ENCODE results near the gene MYL12B. TPM values are rescaled to one million over a fixed set of nuclear protein-coding genes. Genes with fewer than 3 reads are reported as not detected.
"Not testable (repeated sequence)": the region's sequence is repeated elsewhere in the genome, so short reads cannot be mapped to it uniquely, and the experiment has no call there.

MYL12B gene
- total RNA-seq, 1 donor from 2014 or later, result 330 TPM

DNA sequence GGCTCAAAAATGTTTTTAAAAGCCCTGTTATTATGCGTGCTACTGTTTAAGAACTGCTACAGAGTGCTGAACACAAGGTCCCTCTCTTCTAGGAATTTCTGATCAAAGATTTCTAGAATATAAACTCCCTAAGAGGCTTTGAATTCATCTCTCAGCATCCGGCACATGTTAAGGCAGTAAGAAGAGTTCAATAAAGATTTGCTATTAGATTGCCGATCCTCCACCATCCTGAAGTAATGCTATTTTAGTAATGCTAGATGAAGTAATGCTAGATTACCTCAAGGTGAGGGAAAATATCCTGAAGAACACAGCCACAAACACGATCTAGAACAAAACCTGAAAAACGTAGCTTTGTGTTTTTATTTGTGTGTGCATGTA, 949 bp upstream of the MYL12B start:
- no peak for DNase-seq (ENCODE audit: low read depth)

DNA sequence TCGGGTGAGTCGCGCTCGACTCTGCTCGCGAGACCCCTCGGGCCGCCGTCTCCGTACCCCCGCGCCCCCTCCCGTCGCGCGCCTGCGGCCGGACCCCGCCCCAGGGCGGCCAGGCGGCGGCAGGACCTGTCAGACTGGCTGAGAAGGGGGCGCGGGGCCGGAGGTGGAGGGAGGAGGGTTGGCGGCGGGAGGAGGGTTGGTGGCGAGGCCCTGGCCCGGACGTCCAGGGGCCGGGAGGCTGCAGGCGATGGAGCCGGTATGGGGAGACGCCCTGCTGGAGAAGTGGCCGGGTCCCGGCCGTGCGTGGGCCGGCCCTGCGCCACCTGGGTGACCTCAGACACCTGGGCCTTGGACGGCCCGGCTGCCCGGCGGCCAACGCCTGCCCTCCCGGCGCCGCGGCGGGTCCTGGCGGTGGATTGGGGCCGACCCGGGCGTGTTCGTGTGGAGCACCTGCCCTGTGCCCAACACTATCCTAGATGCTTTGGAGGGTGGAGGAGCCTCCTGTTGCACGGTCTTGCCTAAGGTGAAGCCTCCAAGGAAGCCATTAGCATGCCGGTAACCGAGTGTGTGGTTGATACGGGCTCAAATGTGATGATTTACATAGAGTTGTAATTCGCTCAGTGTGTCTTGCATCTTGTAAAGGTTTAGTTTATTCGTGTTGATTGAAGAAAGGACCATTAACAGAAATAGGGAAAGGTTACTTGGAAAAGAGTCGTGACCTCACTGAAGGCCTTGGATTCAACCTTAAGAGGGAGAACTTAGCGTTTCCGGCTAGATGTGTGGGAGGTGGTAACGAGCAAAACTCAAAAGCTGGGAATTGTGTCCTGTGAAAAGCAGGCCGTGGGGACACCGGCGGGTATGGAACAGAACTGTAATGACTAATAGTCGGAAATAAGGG, 550 bp downstream of the MYL12B start:
- DNase-seq (ENCODE audit: low read depth), result no peak

- DNase-seq (ENCODE audit: low read depth), result no peak
These were observed 1.3 kb downstream of the MYL12B start for GRCh38 chr18:3263132-3263700.

- DNase-seq (ENCODE audit: low read depth), result no peak
These were observed 2.4 kb downstream of the MYL12B start for GRCh38 chr18:3264362-3264761.

- no peak for DNase-seq (ENCODE audit: low read depth)
These were observed 3.7 kb downstream of the MYL12B start for GRCh38 chr18:3265564-3266033.

GRCh38 chr18:3266062-3266608, 4.2 kb downstream of the MYL12B start:
- no peak for DNase-seq (ENCODE audit: low read depth)

DNA sequence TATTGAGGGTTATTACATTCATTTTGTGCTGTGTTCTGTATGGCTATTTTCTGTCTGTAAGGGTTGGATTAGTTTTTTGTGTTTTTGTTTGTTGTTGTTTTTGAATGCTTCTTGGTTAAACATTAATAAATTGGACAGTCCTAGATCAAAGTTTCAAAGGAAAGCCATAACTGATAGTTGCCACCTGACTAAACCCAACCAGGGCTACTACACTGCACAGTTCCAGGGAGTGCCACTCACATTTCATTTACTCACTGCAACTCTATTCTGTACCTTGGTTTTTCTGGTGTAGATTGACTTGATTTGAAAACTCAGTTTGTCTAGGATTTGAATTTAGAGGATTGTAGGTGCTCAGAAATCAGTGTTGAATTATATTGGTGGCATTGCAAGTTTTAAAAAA, 6.4 kb downstream of the MYL12B start:
- no peak for DNase-seq (ENCODE audit: low read depth)

GRCh38 chr18:3269241-3269913, 7.4 kb downstream of the MYL12B start:
- DNase-seq (ENCODE audit: low read depth), result no peak

- no peak for DNase-seq (ENCODE audit: low read depth)
These were observed 8.0 kb downstream of the MYL12B start for GRCh38 chr18:3269914-3270299.

GRCh38 chr18:3273042-3273441, 11.1 kb downstream of the MYL12B start:
- no peak for DNase-seq (ENCODE audit: low read depth)

GRCh38 chr18:3277643-3278213, 15.8 kb downstream of the MYL12B start:
- DNase-seq (ENCODE audit: low read depth), result not testable (repeated sequence)

DNA sequence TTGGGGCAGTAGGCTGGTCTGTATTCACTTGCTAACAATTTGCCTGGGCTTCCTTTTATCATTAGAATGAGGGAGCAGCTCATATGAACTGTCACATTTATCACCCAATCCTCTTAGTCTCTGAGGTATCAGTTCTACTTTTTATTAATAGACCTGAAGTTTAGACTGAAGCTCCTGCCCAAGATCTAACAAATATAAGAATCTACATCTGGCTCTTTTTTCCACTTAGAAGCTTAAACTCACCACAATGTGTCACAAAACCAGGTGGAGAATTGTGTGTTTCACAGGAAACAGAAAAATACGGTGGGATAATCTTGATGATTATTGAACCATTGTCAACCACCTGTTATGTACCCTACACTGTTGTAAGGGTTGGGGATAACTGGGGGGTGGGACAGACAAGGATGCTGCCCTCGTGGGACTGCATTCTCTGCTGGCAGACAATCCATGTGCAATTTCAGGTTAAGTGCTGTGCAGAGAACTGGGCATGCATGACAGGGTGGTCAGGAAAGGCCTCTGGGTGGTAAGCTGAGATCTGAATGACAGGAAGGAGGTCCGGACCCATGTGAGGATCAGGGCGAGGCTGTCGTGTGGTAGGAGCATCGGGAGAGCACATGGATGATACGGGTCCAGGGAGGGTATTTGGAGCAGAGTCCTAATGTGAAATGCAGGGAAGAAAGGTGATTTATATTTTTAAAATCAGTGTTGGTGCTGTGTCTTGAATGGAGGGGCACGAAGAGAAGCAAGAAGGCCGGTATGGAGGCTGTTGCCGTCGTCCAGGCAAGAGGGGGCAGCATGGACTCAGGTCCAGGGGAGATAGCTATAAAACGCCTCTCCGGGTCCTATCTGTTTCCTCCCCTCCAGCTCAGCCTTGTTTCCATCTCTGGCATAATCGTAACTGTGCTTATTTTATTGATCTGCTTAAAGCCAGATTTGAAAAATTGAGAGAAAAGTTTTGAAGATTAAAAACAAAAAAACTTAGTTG, 17.6 kb downstream of the MYL12B start:
- no peak for DNase-seq (ENCODE audit: low read depth)

- DNase-seq (ENCODE audit: low read depth), result peak; percentile 87
These were observed 19.8 kb downstream of the MYL12B start for GRCh38 chr18:3281456-3282400.

GRCh38 chr18:3283253-3283863, 21.4 kb downstream of the MYL12B start:
- no peak for DNase-seq (ENCODE audit: low read depth)

- DNase-seq (ENCODE audit: low read depth), result no peak
These were observed 22.0 kb downstream of the MYL12B start for GRCh38 chr18:3283908-3284307.

DNA sequence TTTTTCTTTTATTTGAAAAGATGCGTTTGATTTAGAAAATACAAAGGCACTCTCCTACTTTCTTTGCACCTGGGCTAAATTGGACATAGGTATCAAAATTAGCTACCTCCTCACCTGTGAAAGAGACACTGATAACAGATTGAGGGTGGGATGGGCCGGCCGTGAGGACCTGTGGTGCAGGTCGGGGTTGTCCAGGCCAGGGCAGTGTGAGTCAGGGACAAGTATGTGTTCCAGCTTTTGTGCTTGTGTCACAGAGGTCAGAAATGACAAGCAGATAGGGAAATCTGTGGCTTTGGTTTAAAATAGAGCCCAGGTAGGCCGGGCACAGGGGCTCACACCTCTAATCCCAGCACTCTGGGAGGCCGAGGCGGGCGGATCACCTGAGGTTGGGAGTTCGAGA, 22.6 kb downstream of the MYL12B start:
- DNase-seq (ENCODE audit: low read depth), result no peak

DNA sequence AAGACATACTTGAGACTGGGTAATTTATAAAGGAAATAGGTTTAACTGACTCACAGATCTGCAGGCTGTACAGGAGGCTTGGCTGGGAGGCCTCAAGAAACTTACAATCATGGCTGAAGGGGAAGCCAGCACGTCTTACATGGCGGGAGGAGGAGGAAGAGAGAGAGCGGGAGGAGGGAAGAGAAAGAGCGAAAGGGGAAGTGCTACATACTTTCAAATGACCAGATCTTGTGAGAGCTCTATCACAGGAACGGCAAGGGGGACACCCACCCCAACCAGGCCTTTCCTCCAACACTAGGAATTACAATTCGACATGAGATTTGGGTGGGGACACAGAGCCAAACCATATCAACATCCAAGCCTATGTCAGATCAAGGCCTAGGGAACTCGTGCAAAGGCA, 24.2 kb downstream of the MYL12B start:
- no peak for DNase-seq (ENCODE audit: low read depth)

- no peak for DNase-seq (ENCODE audit: low read depth)
These were observed 31.4 kb downstream of the MYL12B start for GRCh38 chr18:3293196-3293951.

All from myocyte (in vitro differentiated cells).